Liver (tissue), 9 donors: ENCODE results near the gene LURAP1L. TPM values are rescaled to one million over a fixed set of nuclear protein-coding genes. Genes with fewer than 3 reads are reported as not detected.
A peak's percentile ranks its signal among the peaks of the same experiment; 100 is the strongest.

Experiments
- DNase-seq: peaks from one replicate; pipeline ENCODE4 v3.0.0-alpha.2; 2017; ENCODE audit warnings: low spot score
- H3K27ac ChIP-seq, 2 donors: one replicate each; pipeline ENCODE4 v1.7.0; 2013; ENCODE audit warnings: inconsistent platforms in 2 of 2, low read length in 2 of 2, control low read depth in 1 of 2, low read depth in 1 of 2, mild to moderate bottlenecking in 1 of 2
- H3K27me3 ChIP-seq, 4 donors: one replicate each; pipeline versions ENCODE4 v1.6.1 to v1.7.0; 2013; ENCODE audit warnings: low read length in 3 of 4, inconsistent platforms in 1 of 4, mild to moderate bottlenecking in 1 of 4, moderate library complexity in 1 of 4; ENCODE audit not compliant: control insufficient read depth in 4 of 4, insufficient read depth in 4 of 4
- H3K36me3 ChIP-seq, 4 donors: one replicate each; pipeline versions ENCODE4 v1.6.1 to v1.7.0; 2013; ENCODE audit warnings: low read length in 3 of 4, mild to moderate bottlenecking in 3 of 4, low read depth in 1 of 4, moderate library complexity in 1 of 4; ENCODE audit not compliant: control insufficient read depth in 4 of 4, insufficient read depth in 3 of 4
- H3K4me1 ChIP-seq, 4 donors: one replicate each; pipeline versions ENCODE4 v1.6.1 to v1.7.0; 2013; ENCODE audit warnings: low read length in 3 of 4, mild to moderate bottlenecking in 3 of 4, moderate library complexity in 1 of 4; ENCODE audit not compliant: control insufficient read depth in 4 of 4, insufficient read depth in 4 of 4
- H3K4me3 ChIP-seq, 3 donors: one replicate each; pipeline versions ENCODE4 v1.6.1 to v1.7.0; 2013; ENCODE audit warnings: low read length in 3 of 3, control low read depth in 1 of 3, low read depth in 1 of 3, mild to moderate bottlenecking in 1 of 3
- H3K9ac ChIP-seq, 2 donors: one replicate each; pipeline ENCODE4 v1.7.0; 2013; ENCODE audit warnings: low read length in 2 of 2, mild to moderate bottlenecking in 2 of 2, moderate library complexity in 2 of 2, control low read depth in 1 of 2, low read depth in 1 of 2
- H3K9me3 ChIP-seq, 4 donors: one replicate each; pipeline versions ENCODE4 v1.6.1 to v1.7.0; 2013; ENCODE audit warnings: low read length in 3 of 4; ENCODE audit not compliant: control insufficient read depth in 4 of 4
- ATF3 ChIP-seq: IDR thresholded peaks from 2 replicates; pipeline ENCODE4 v1.6.1; 2016; ENCODE audit warnings: antibody characterized with exemption
- CTCF ChIP-seq: fragments of 150-350 bp; IDR thresholded peaks from 2 replicates; pipeline ENCODE4 v1.5.1; 2017; ENCODE audit warnings: improper control_type of control experiment, low read depth, low read length; ENCODE audit not compliant: missing input control
- EGR1 ChIP-seq, 2 donors: IDR thresholded peaks; 2 replicates each; pipeline ENCODE4 v1.6.1; 2016 to 2018; ENCODE audit warnings: antibody characterized with exemption in 2 of 2, low read depth in 2 of 2
- FOXA1 ChIP-seq: IDR thresholded peaks from 2 replicates; pipeline ENCODE4 v1.6.1; 2016; ENCODE audit warnings: antibody characterized with exemption
- FOXA2 ChIP-seq: IDR thresholded peaks from 2 replicates; pipeline ENCODE4 v1.6.1; 2016; ENCODE audit warnings: antibody characterized with exemption
- GABPA ChIP-seq, 2 donors: IDR thresholded peaks in 1 of 2; conservative IDR thresholded peaks in 1 of 2; 2 replicates each; pipeline ENCODE4 v1.6.1; 2016; ENCODE audit warnings: antibody characterized with exemption in 2 of 2, mild to moderate bottlenecking in 1 of 2, moderate library complexity in 1 of 2
- HNF4A ChIP-seq, 2 donors: conservative IDR thresholded peaks; 2 replicates each; pipeline ENCODE4 v1.6.1; 2016; ENCODE audit warnings: antibody characterized with exemption in 2 of 2, mild to moderate bottlenecking in 2 of 2
- HNF4G ChIP-seq: IDR thresholded peaks from 2 replicates; pipeline ENCODE4 v1.6.1; 2016; ENCODE audit warnings: antibody characterized with exemption
- JUND ChIP-seq, 2 donors: IDR thresholded peaks; 2 replicates each; pipeline ENCODE4 v1.6.1; 2016; ENCODE audit warnings: antibody characterized with exemption in 2 of 2
- MAX ChIP-seq: IDR thresholded peaks from 2 replicates; pipeline ENCODE4 v1.6.1; 2016; ENCODE audit warnings: antibody characterized with exemption
- NR2F2 ChIP-seq: IDR thresholded peaks from 2 replicates; pipeline ENCODE4 v1.6.1; 2016; ENCODE audit warnings: antibody characterized with exemption
- RAD21 ChIP-seq, 2 donors: IDR thresholded peaks; 2 replicates each; pipeline ENCODE4 v1.6.1; 2016; ENCODE audit warnings: antibody characterized with exemption in 2 of 2, mild to moderate bottlenecking in 2 of 2
- RXRA ChIP-seq, 2 donors: IDR thresholded peaks; 2 replicates each; pipeline ENCODE4 v1.6.1; 2017 to 2018; ENCODE audit warnings: antibody characterized with exemption in 2 of 2, mild to moderate bottlenecking in 1 of 2
- SP1 ChIP-seq: IDR thresholded peaks from 2 replicates; pipeline ENCODE4 v1.6.1; 2018; ENCODE audit warnings: antibody characterized with exemption, mild to moderate bottlenecking
- TAF1 ChIP-seq: conservative IDR thresholded peaks from 2 replicates; pipeline ENCODE4 v1.6.1; 2016; ENCODE audit warnings: antibody characterized with exemption, mild to moderate bottlenecking
- YY1 ChIP-seq: IDR thresholded peaks from 2 replicates; pipeline ENCODE4 v1.6.1; 2016; ENCODE audit warnings: antibody characterized with exemption, mild to moderate bottlenecking
- ZBTB33 ChIP-seq: IDR thresholded peaks from 2 replicates; pipeline ENCODE4 v1.6.1; 2016; ENCODE audit warnings: antibody characterized with exemption
- WGBS: extraction: QIAGEN DNeasy Blood & Tissue Kit; methylation state at CpG from one replicate; pipeline ENCODE4 v1.1.7; 2013; 5-methylcytosine and 5-hydroxymethylcytosine counted together
- polyA plus RNA-seq, 2 donors: library from polyadenylated mRNA; stranded (reverse) in 1 of 2; unstranded in 1 of 2; fragments of 200-250 nt in 1 of 2; fragments of >200 nt in 1 of 2; fragmentation: Nextera tagmentation in 1 of 2; extraction: Ambion mirVana in 1 of 2; gene quantifications; one replicate each; pipeline versions ENCODE4 v1.2.1 to v1.2.3, GENCODE V29; 2013 to 2015
- total RNA-seq, 2 donors: library from RNA; depleted of rRNA; stranded (reverse); fragments of >200 nt; gene quantifications; one replicate each; pipeline ENCODE4 v1.2.3, GENCODE V29; 2014
- donor health status: healthy.
- donor health status: healthy.
- donor health status: healthy.
- donor health status: healthy.
- donor health status: healthy.

The LURAP1L gene
- total and polyA plus RNA-seq, 4 donors, result 4.2 to 18.6 (median 8.9) TPM

- H3K27ac ChIP-seq, result peak overlapping the region; percentile 84 to 92
- H3K9me3 ChIP-seq, result peaks cover 0 to 2% (median 0%) of the 10 kb centered on the region in 4 donors
- H3K9ac ChIP-seq, result peak overlapping the region in 1 of 2 donors; percentile 14
- no peak for DNase-seq
- H3K4me3 ChIP-seq, result no peak overlapping the region
- peaks cover 0 to 10% (median 6%) of the 10 kb centered on the region in 4 donors for H3K4me1 ChIP-seq
- TF ChIP-seq ZBTB33 (no peak), TAF1 (no peak), RXRA (IDR thresholded peaks at IDR 0.05) (no peak), CTCF (no peak), NR2F2 (no peak), RAD21 (IDR thresholded peaks at IDR 0.05) (no peak)
- 44% methylated on average over 2 of the region's 2 CpGs for WGBS
- no peaks in the 10 kb centered on the region for H3K36me3 ChIP-seq
- no peaks in the 10 kb centered on the region for H3K27me3 ChIP-seq
Measured at GRCh38 chr9:12785260-12785770, 10.5 kb downstream of the LURAP1L start.

GRCh38 chr9:12785941-12786340, 11.1 kb downstream of the LURAP1L start:
- peak overlapping the region in 1 of 2 donors; percentile 84 for H3K27ac ChIP-seq
- no peak overlapping the region for H3K9ac ChIP-seq
- H3K9me3 ChIP-seq, result peaks cover 0 to 2% (median 0%) of the 10 kb centered on the region in 4 donors
- no peaks in the 10 kb centered on the region for H3K27me3 ChIP-seq
- no peak for DNase-seq
- TF ChIP-seq HNF4A (conservative IDR thresholded peaks at IDR 0.05) (no peak), YY1 (no peak)
- peaks cover 0 to 10% (median 6%) of the 10 kb centered on the region in 4 donors for H3K4me1 ChIP-seq
- no peak overlapping the region for H3K4me3 ChIP-seq
- H3K36me3 ChIP-seq, result no peaks in the 10 kb centered on the region

- DNase-seq, result no peak
- no peaks in the 10 kb centered on the region for H3K36me3 ChIP-seq
- H3K9me3 ChIP-seq, result no peaks in the 10 kb centered on the region
- no peak overlapping the region for H3K4me3 ChIP-seq
- peaks cover 5 to 7% (median 6%) of the 10 kb centered on the region in 4 donors for H3K4me1 ChIP-seq
- no peak overlapping the region for H3K9ac ChIP-seq
- H3K27me3 ChIP-seq, result no peaks in the 10 kb centered on the region
- H3K27ac ChIP-seq, result no peak overlapping the region
- TF ChIP-seq NR2F2 (no peak), ATF3 (no peak), GABPA (IDR thresholded peaks at IDR 0.05 in 1 of 2, conservative IDR thresholded peaks at IDR 0.05 in 1 of 2) (no peak), TAF1 (no peak), HNF4G (no peak), FOXA1 (no peak), RXRA (IDR thresholded peaks at IDR 0.05) (no peak), RAD21 (IDR thresholded peaks at IDR 0.05) (no peak), MAX (no peak), FOXA2 (no peak), HNF4A (conservative IDR thresholded peaks at IDR 0.05) (no peak), SP1 (no peak), ZBTB33 (no peak), CTCF (no peak), JUND (IDR thresholded peaks at IDR 0.05) (no peak), EGR1 (IDR thresholded peaks at IDR 0.05; ENCODE audit: low read depth in 2 of 2) (no peak)
Measured at GRCh38 chr9:12790001-12790400, 15.2 kb downstream of the LURAP1L start.
